ENCODE data around the gene EMC1. TPM values are rescaled to one million over a fixed set of nuclear protein-coding genes. Genes with fewer than 3 reads are reported as not detected.

EMC1 gene
- total and polyA plus RNA-seq, 5 experiments from 2014 or later: 16.1 to 38.9 (median 22.4) TPM

- peak overlapping the region; percentile 84 to 97 (median 96) for H3K4me3 Mint-ChIP-seq
Observed at GRCh38 chr1:19209439-19209989, 41.8 kb downstream of the EMC1 start.

DNA sequence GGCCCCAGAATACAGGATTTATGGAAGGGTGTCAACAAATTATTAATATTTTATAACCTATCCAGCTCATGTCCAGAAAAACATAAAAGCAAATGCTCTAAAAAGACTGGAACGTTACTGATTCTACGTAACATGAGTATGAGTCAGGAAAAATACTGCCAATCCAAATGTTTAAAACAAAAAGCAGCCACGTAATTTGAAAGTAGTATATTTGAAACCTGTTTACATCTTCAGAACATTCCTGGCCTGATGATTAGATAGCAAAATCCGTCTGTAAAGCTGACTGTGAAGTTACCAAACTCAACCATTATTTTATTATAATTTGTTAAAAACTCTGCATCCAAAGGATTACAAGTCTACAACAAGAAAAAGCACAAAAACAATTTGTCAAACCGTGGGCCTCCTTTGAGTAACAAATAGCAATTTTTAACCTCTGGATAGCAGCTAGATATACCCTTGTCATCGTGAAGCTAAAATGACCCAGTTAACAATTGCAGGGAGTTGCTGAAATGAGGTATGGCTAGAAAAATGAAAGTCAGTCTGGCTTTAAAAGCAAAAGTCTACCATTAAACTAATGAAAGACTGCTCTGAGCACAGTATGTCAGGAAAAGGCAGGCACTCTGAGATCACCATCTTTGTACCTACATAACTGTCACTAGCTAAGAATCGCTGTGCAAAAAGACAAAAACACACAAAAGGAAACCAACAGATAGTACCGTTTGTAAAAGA is 42.5 kb downstream of the EMC1 start:
- Mint-ChIP-seq H3K27me3 (peaks cover 0 to 3% (median 0%) of the 10 kb centered on the region in 5 donors), H3K9me3 (no peaks in the 10 kb centered on the region), H3K4me3 (peak overlapping the region; percentile 84 to 97 (median 96)), H3K27ac (peak overlapping the region; percentile 93 to 100 (median 98)), H3K36me3 (peaks cover 0 to 25% (median 0%) of the 10 kb centered on the region in 3 donors), H3K4me1 (peaks cover 36 to 89% (median 81%) of the 10 kb centered on the region in 4 donors)
- ATAC-seq (no peak), DNase-seq (no peak)
- POLR2A ChIA-PET: interaction anchor here (0.7 to 1.5 kb wide), 4 partner anchors 9 to 42 kb away, joined by 4 to 6 read pairs (median 4); partner anchors contain the start of genes EMC1 and MRTO4

More at GRCh38 chr1:19209439-19209989, 41.8 kb downstream of the EMC1 start:
- peaks cover 35 to 86% (median 81%) of the 10 kb centered on the region in 4 donors for H3K4me1 Mint-ChIP-seq
- no peaks in the 10 kb centered on the region for H3K9me3 Mint-ChIP-seq
- H3K27ac Mint-ChIP-seq: peak overlapping the region; percentile 93 to 100 (median 98)
- POLR2A ChIA-PET: interaction anchor here (1.0 to 1.5 kb wide), 3 partner anchors 9 to 42 kb away, joined by 4 to 6 read pairs (median 4); partner anchors contain the start of genes EMC1 and MRTO4
- peak; percentile 15 to 17 for ATAC-seq
- peaks cover 0 to 3% (median 0%) of the 10 kb centered on the region in 5 donors for H3K27me3 Mint-ChIP-seq
- H3K36me3 Mint-ChIP-seq: peaks cover 0 to 26% (median 0%) of the 10 kb centered on the region in 3 donors
- DNase-seq: peak in 4 of 10 donors; percentile 15 to 67 (median 27)

DNA sequence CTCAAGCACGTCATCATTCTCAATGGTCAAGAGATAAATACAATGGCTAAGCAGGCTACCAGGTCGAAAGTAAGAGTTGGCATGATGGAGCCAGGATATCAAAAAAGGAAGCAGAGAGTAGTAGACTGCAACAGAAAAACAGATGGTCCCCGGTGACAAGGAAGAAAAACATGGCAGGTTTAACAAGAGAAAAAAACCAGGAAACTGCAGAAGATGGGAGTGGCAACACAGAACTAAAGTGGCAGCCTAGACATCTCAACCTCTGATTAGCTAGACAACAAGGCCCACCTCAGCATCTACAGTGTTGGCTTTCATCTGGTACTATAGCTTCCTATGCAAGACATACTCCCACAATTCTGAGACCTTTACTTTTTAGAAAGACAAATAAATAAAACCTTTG is 44.4 kb downstream of the EMC1 start:
- Mint-ChIP-seq H3K27ac (peak overlapping the region in 6 of 10 donors; percentile 0 to 69 (median 32)), H3K27me3 (peaks cover 0 to 3% (median 0%) of the 10 kb centered on the region in 5 donors), H3K4me3 (peak overlapping the region in 9 of 10 donors; percentile 3 to 71 (median 34)), H3K36me3 (peaks cover 0 to 24% (median 0%) of the 10 kb centered on the region in 3 donors), H3K9me3 (no peaks in the 10 kb centered on the region), H3K4me1 (peaks cover 39 to 85% (median 84%) of the 10 kb centered on the region in 4 donors)
- DNase-seq (no peak), ATAC-seq (no peak)
- POLR2A ChIA-PET: interaction anchor here (0.8 kb wide), 1 partner anchor 45 kb away, joined by 3 read pairs; the partner anchor contains the start of gene MRTO4

GRCh38 chr1:19205845-19206244 is 45.5 kb downstream of the EMC1 start:
- ATAC-seq (no peak), DNase-seq (no peak)
- Mint-ChIP-seq H3K4me3 (peak overlapping the region in 1 of 10 donors; percentile 1), H3K27me3 (peaks cover 0 to 3% (median 0%) of the 10 kb centered on the region in 5 donors), H3K36me3 (peaks cover 0 to 31% (median 0%) of the 10 kb centered on the region in 3 donors), H3K27ac (no peak overlapping the region), H3K4me1 (peaks cover 38 to 81% (median 79%) of the 10 kb centered on the region in 4 donors), H3K9me3 (no peaks in the 10 kb centered on the region)
- POLR2A ChIA-PET: no interaction called here

GRCh38 chr1:19205403-19205802 is 45.9 kb downstream of the EMC1 start:
- Mint-ChIP-seq H3K9me3 (no peaks in the 10 kb centered on the region), H3K27ac (peak overlapping the region in 2 of 10 donors; percentile 2 to 19), H3K36me3 (peaks cover 0 to 35% (median 0%) of the 10 kb centered on the region in 3 donors), H3K4me3 (peak overlapping the region in 2 of 10 donors; percentile 1 to 11), H3K4me1 (peaks cover 35 to 77% (median 76%) of the 10 kb centered on the region in 4 donors), H3K27me3 (peaks cover 0 to 3% (median 0%) of the 10 kb centered on the region in 5 donors)
- DNase-seq: no peak
- no peak for ATAC-seq
- POLR2A ChIA-PET: no interaction called here

GRCh38 chr1:19204446-19205266 is 46.7 kb downstream of the EMC1 start:
- POLR2A ChIA-PET: no interaction called here
- H3K36me3 Mint-ChIP-seq: peaks cover 0 to 42% (median 0%) of the 10 kb centered on the region in 3 donors
- peak overlapping the region in 2 of 10 donors; percentile 5 to 19 for H3K4me3 Mint-ChIP-seq
- H3K9me3 Mint-ChIP-seq: no peaks in the 10 kb centered on the region
- H3K4me1 Mint-ChIP-seq: peaks cover 31 to 75% (median 72%) of the 10 kb centered on the region in 4 donors
- no peak for DNase-seq
- H3K27me3 Mint-ChIP-seq: no peaks in the 10 kb centered on the region
- no peak for ATAC-seq
- H3K27ac Mint-ChIP-seq: peak overlapping the region in 2 of 10 donors; percentile 4 to 61

DNA sequence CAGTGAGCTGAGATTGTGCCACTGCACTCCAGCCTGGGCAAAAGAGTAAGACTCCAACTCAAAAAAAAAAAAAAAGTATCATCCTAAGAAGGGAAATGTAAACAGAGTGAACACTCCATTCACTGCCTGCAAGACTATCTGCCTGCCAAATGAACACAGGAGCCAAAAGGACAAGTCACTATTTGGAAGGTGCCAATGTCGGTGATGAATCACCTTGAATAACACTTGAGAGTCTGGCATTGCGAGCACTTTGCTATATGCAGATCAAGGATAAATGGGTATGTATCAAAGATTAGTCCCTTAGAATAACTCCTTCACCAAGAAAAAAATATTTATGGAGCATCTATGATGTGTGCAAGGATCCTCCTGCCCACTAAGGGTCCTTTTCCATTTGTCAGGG is 47.9 kb downstream of the EMC1 start:
- DNase-seq (no peak), ATAC-seq (no peak)
- POLR2A ChIA-PET: no interaction called here
- Mint-ChIP-seq H3K4me3 (no peak overlapping the region), H3K36me3 (peaks cover 3 to 55% (median 4%) of the 10 kb centered on the region in 3 donors), H3K27me3 (no peaks in the 10 kb centered on the region), H3K9me3 (no peaks in the 10 kb centered on the region), H3K4me1 (peaks cover 28 to 70% (median 62%) of the 10 kb centered on the region in 4 donors), H3K27ac (no peak overlapping the region)

GRCh38 chr1:19202396-19202795 is 48.9 kb downstream of the EMC1 start:
- Mint-ChIP-seq H3K27ac (peak overlapping the region in 3 of 10 donors; percentile 31 to 89 (median 33)), H3K4me1 (peaks cover 26 to 61% (median 52%) of the 10 kb centered on the region in 4 donors), H3K36me3 (peaks cover 3 to 65% (median 6%) of the 10 kb centered on the region in 3 donors), H3K9me3 (no peaks in the 10 kb centered on the region), H3K4me3 (peak overlapping the region in 3 of 10 donors; percentile 4 to 74 (median 25)), H3K27me3 (no peaks in the 10 kb centered on the region)
- DNase-seq: peak in 1 of 10 donors; percentile 20
- peak; percentile 59 to 91 for ATAC-seq
- POLR2A ChIA-PET: no interaction called here

DNA sequence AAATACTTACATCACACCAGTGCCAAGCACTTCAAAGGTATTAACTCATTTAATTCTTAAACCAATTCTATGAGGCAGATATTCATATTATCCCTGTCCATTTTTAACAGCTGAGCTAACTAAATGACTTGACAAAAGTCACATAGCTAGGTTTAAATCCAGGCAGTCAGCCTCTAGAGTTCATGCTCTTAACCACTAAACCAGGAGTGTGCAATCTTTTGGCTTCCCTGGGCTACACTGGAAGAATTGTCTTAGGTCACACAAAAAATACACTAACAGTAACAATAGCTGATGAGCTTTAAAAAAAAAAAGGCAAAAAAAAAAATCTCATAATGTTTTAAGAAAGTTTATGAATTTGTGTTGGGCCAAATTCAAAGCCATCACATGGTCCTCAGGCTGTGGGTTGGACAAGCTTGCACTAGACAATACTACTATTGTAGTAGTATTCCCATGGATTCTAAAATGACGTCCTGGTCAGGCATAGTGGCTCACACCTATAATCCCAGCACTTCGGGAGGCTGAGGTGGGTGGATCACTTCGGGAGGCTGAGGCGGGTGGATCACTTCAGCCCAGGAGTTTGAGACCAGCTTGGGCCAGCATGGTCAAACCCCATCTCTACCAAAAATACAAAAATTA is 51.2 kb downstream of the EMC1 start:
- ATAC-seq: no peak
- POLR2A ChIA-PET: interaction anchor here (1.5 kb wide), 1 partner anchor 9 kb away, joined by 4 read pairs; no protein-coding TSS in a partner anchor
- H3K4me1 Mint-ChIP-seq: peaks cover 19 to 40% (median 33%) of the 10 kb centered on the region in 4 donors
- no peaks in the 10 kb centered on the region for H3K27me3 Mint-ChIP-seq
- H3K4me3 Mint-ChIP-seq: no peak overlapping the region
- no peak for DNase-seq
- peak overlapping the region in 1 of 10 donors; percentile 47 for H3K27ac Mint-ChIP-seq
- H3K36me3 Mint-ChIP-seq: peaks cover 9 to 79% (median 9%) of the 10 kb centered on the region in 3 donors
- H3K9me3 Mint-ChIP-seq: no peaks in the 10 kb centered on the region

- H3K27ac Mint-ChIP-seq: peak overlapping the region in 2 of 10 donors; percentile 61 to 62
- POLR2A ChIA-PET: interaction anchor here (1.5 kb wide), 1 partner anchor 10 kb away, joined by 4 read pairs; no protein-coding TSS in a partner anchor
- H3K9me3 Mint-ChIP-seq: no peaks in the 10 kb centered on the region
- H3K36me3 Mint-ChIP-seq: peaks cover 9 to 77% (median 9%) of the 10 kb centered on the region in 3 donors
- H3K4me1 Mint-ChIP-seq: peaks cover 14 to 33% (median 27%) of the 10 kb centered on the region in 4 donors
- no peaks in the 10 kb centered on the region for H3K27me3 Mint-ChIP-seq
- DNase-seq (no peak), ATAC-seq (no peak)
- H3K4me3 Mint-ChIP-seq: no peak overlapping the region
Observed at GRCh38 chr1:19199329-19199968, 51.9 kb downstream of the EMC1 start.

GRCh38 chr1:19198820-19199219 is 52.5 kb downstream of the EMC1 start:
- ATAC-seq (no peak), DNase-seq (no peak)
- Mint-ChIP-seq H3K9me3 (no peaks in the 10 kb centered on the region), H3K27ac (no peak overlapping the region), H3K27me3 (no peaks in the 10 kb centered on the region), H3K4me3 (no peak overlapping the region), H3K4me1 (peaks cover 14 to 30% (median 23%) of the 10 kb centered on the region in 4 donors), H3K36me3 (peaks cover 9 to 78% (median 11%) of the 10 kb centered on the region in 3 donors)
- POLR2A ChIA-PET: no interaction called here

Measured in naive thymus-derived CD8-positive, alpha-beta T cell (primary cell).